ENCODE results near the gene PFKFB2. TPM values are rescaled to one million over a fixed set of nuclear protein-coding genes. Genes with fewer than 3 reads are reported as not detected.

Gene PFKFB2
- total RNA-seq = 5.5 and 9.5 TPM in 2 replicates

DNA sequence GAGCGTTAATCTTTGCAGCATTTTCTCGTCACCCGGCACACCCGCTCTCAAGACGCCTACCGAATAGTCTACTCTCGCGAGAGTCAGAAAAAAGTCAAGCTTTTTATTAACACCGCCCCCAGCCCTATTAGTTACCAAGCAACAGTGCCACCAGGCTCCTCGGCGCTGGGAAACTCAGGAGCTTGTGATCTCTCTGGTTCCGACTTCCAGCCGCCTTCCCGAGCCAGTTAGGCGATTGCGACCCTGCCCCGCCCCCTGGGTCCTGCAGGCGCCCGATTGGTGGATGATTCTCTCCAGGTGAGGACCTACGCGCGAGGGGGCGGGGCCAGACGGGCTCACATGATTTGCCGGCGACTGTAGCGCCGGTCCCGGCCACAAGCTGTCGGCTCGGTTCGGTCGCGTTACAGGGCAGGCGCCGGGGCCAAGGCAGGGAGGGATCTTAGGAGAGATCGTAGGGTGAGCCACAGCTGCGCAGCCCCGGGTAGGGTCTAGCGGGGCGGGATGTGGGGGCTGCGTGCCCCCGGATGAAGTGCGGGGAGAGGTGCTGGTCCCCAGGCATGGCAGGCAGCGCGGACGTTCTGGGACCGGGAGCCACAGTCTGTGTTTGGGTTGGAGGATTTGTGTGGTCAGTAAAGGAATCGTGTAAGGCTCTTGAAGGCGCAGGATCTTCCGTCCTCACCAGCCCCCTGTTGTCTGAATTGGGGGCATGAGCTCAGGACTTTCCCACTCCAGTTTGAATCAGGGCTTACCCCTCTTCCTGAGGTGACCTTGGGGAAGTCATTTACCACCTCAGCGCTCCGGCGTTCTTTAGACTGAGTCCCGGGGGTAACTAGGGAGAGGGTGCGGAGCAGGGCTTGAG, at the start of gene PFKFB2:
Gene PFKFB2 (plus strand): TSS at position 365 of the 859 bp plus-strand sequence. CDS start 1,443 bp downstream, outside the sequence.

DNA sequence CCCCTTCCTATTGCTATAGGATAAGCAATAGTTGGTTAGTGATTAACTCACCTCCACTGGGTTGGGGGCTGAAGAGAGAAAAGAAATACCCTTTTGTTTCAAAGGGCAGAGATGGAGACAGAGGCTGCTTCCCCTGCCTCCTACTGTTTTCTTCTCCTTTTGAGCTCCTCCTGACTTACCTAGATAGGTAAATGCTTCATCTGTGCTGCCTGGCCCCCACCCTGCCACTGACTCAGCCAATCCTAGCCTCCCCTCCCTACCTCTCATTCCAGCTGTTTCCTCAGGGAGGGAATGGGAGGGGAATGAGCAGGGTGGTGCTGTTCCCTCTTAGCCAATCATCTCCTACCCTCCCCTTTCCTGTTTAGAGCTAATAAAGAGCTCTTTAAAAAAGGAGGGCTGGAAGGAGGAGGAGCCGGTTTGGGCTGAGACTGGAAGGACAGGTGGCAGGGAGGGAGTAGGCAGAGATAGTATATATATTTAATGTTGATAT, 20.5 kb upstream of the PFKFB2 start, which contains the start of gene C1orf116:
Gene C1orf116 (minus strand): TSS at position 229 of the 490 bp plus-strand sequence. CDS start 5,158 bp downstream, outside the sequence.

DNA sequence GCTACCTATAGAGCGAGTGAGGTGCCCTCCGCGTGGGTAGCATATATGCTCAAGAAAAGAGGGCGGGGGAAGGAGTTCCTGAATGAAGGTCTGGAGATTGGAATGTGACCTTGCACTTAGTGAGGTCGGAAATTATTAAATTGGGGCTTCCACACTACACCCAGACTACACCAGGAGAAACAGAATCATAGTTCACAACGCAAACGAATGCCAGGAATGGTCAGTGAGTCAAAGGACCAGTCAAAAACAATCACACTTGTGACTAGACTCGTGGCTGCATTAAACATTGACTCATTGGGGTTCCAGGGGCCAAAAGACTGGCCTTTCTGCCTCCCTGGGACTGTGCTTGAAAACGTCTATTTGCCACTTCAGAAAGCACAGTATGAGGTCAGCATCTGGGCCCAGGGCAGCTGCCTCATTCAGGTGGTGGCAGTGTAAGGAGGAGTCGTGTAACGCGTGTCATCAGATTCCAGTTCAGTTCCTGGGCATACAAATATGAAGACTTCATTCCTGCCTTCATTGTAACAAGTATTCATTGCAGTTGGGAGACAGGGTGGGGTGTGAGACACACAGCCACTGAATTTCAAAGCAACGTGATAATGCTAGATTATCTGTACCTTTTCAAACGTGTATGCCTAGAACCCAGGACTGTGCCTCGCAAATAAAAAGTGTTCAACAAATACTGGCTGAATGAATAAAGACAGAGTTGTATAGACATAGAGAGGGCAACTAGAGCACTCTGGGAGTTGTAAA, 1.7 kb upstream of the PFKFB2 start, which contains the start of gene YOD1:
Gene YOD1 (minus strand): TSS at position 18 of the 753 bp plus-strand sequence. CDS start 178 bp downstream, outside the sequence.

DNA sequence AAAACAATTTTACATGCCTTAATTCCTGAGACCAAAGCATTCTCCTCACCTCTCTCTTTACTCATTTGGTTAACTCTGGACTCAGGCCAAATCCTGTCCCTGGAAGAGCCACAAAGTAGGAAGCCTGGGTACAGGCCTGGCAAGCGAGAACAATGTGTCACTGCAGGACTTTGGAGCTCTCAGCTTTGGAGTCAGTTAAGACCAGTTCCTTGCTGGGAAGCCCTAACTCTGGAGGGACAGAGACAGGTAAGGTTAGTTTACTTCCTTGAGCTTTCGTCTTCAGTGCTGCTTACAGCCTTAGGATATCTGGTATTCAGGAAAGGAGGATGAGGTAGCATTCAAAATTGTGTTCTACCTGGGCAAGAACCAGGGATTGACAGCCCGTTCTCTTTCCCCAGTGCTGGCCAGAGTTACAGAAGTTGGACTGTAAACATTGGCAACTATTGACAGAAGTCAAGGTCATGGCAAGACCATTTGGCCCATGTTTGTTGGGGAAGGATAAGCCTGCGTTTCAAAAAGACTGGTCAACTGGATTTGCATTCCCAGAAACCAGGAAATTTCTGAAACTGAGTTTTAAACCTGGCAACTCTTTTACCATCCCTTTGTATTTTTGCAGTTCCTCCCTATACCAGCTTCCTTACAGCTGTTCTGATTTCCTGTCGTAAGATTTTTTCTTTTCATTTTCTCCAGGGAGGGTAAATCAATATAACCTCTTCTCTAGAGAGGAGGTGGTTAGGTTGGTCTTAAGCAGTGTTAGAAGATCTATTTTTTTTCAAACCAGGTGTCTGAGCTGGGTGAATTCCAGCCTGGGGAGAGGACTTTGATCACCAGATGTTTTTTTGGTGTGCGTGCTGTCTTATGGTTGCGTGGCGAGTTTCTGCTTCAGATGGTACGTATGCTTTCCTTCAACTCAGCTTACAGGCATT, 35.9 kb downstream of the PFKFB2 start, which contains the start of gene C4BPB:
Gene C4BPB (plus strand): TSS at position 160 of the 926 bp plus-strand sequence. CDS start 672 bp downstream, at position 832.

DNA sequence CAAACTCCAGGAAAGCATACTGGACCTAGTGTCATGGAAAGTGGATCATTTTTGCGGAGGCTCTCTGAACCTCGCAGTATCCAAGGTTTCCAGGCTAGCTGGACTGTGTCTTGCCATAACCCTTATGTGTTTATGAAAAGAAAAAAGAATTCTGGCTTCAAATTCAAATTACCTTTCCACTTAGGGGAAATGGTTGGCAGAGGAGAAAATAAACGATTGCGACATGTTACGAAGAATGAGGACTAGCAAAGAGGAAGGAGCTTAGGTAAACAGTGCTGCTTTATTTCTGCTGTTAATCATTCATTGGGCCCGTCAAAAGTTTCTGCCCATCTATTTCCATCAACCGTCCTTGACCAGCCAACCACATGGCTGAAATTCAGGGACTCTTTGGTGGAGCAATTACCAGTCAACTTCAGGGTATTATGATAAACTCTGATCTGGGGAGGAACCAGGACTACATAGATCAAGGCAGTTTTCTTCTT, 50.9 kb downstream of the PFKFB2 start, which contains the start of gene C4BPA:
Gene C4BPA (plus strand): TSS at position 342 of the 482 bp plus-strand sequence. CDS start 8,793 bp downstream, outside the sequence.

Other genes starting within 250 kb of the PFKFB2 start
- not detected in 2 replicates for gene IL20, start 187.7 kb upstream of the PFKFB2 start, total RNA-seq
- gene IL24, start 155.8 kb upstream of the PFKFB2 start, total RNA-seq = not detected in 2 replicates
- gene FCMR, start 131.3 kb upstream of the PFKFB2 start, total RNA-seq = 0.13 TPM in 1 of 2 replicates, not detected in the other
- gene PIGR, start 106.8 kb upstream of the PFKFB2 start, total RNA-seq = not detected in 2 replicates
- not detected in 2 replicates for gene FCAMR, start 82.8 kb upstream of the PFKFB2 start, total RNA-seq
- under 0.01 and 0.07 TPM in 2 replicates for gene C1orf116, start 20.5 kb upstream of the PFKFB2 start, total RNA-seq
- gene YOD1, start 2.1 kb upstream of the PFKFB2 start, total RNA-seq = 7.1 and 8.5 TPM in 2 replicates
- not detected in 2 replicates for gene C4BPB, start 35.6 kb downstream of the PFKFB2 start, total RNA-seq
- gene C4BPA, start 51.0 kb downstream of the PFKFB2 start, total RNA-seq = not detected in 2 replicates

Measured in smooth muscle cell of the pulmonary artery (primary cell).